ENCODE data around the gene ANO9. TPM values are rescaled to one million over a fixed set of nuclear protein-coding genes. Genes with fewer than 3 reads are reported as not detected.

ANO9 gene
- total RNA-seq, 1 experiment from 2014 or later, result not detected

DNA sequence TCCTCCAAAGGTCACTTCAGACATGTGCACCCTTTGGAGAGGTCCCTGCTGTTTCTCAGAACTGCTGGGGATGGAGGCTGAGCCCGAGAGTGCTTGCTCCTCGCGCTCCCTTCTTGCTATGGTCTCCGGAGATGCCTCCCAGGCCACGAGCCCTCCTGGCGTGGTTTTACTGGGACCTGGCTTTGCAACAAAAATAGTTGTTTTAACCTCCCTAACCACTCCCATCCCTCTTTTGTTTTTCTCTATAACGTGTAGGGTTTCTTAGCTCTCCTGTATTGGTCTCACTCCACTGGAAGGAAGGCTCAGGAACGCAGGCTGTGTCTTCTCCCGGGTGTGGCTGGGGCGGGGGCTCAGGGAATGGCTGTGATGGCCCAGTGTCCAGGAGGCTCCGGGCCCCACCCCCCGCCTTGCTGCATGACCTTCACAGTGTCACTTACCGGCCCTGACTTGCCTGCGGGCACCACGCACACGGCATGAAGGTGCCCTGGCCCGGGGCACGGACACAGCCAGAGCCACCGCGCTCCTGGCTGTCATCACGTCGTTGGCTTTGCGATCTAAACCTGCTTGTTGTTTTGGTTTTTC is 13.8 kb upstream of the ANO9 start:
- TF ChIP-seq EZH2 (IDR thresholded peaks at IDR 0.05; ENCODE audit: borderline replicate concordance, low read depth, low read length, poor library complexity, severe bottlenecking) (no peak), CTCF (conservative IDR thresholded peaks at IDR 0.05; ENCODE audit: low read depth, low read length) (no peak)
- Histone ChIP-seq H3K27me3 (replicated peaks; ENCODE audit: insufficient read depth, low read depth, low read length, poor library complexity) (no peaks in the 10 kb centered on the region), H3K4me3 (ENCODE audit: low read depth, low read length, poor library complexity, severe bottlenecking) (no peak overlapping the region), H3K9me3 (ENCODE audit: low read depth, low read length, poor library complexity, severe bottlenecking) (no peaks in the 10 kb centered on the region), H3K4me1 (ENCODE audit: insufficient read depth, low read length, poor library complexity, severe bottlenecking) (peaks cover 8% of the 10 kb centered on the region), H3K36me3 (ENCODE audit: insufficient read depth, low read length, poor library complexity, severe bottlenecking) (no peaks in the 10 kb centered on the region), H3K27ac (ENCODE audit: low read depth, low read length, poor library complexity, severe bottlenecking) (no peak overlapping the region)
- POLR2A ChIA-PET (ENCODE audit: low non-redundant PET), result no interaction called here
- DNase-seq (ENCODE audit: low spot score), result no peak
- BruUV-seq (replicated peaks), result no TSS peak
- CTCF ChIA-PET, result no interaction called here
- intact Hi-C loops (cut with micrococcal nuclease; ENCODE audit: unreplicated experiment), result no loop called here

GRCh38 chr11:454801-455565 is 13.2 kb upstream of the ANO9 start:
- ChIA-PET POLR2A (ENCODE audit: low non-redundant PET) (no interaction called here), CTCF (no interaction called here)
- H3K4me3 ChIP-seq (ENCODE audit: low read depth, low read length, poor library complexity, severe bottlenecking), result no peak overlapping the region
- no peaks in the 10 kb centered on the region for H3K36me3 ChIP-seq (ENCODE audit: insufficient read depth, low read length, poor library complexity, severe bottlenecking)
- H3K27me3 ChIP-seq (replicated peaks; ENCODE audit: insufficient read depth, low read depth, low read length, poor library complexity), result no peaks in the 10 kb centered on the region
- TF ChIP-seq CTCF (conservative IDR thresholded peaks at IDR 0.05; ENCODE audit: low read depth, low read length), result no peak
- no peak for TF ChIP-seq EZH2 (IDR thresholded peaks at IDR 0.05; ENCODE audit: borderline replicate concordance, low read depth, low read length, poor library complexity, severe bottlenecking)
- no peaks in the 10 kb centered on the region for H3K9me3 ChIP-seq (ENCODE audit: low read depth, low read length, poor library complexity, severe bottlenecking)
- intact Hi-C loops (cut with micrococcal nuclease; ENCODE audit: unreplicated experiment), result no loop called here
- no peak for DNase-seq (ENCODE audit: low spot score)
- no TSS peak for BruUV-seq (replicated peaks)
- no peak overlapping the region for H3K27ac ChIP-seq (ENCODE audit: low read depth, low read length, poor library complexity, severe bottlenecking)
- peaks cover 8% of the 10 kb centered on the region for H3K4me1 ChIP-seq (ENCODE audit: insufficient read depth, low read length, poor library complexity, severe bottlenecking)

DNA sequence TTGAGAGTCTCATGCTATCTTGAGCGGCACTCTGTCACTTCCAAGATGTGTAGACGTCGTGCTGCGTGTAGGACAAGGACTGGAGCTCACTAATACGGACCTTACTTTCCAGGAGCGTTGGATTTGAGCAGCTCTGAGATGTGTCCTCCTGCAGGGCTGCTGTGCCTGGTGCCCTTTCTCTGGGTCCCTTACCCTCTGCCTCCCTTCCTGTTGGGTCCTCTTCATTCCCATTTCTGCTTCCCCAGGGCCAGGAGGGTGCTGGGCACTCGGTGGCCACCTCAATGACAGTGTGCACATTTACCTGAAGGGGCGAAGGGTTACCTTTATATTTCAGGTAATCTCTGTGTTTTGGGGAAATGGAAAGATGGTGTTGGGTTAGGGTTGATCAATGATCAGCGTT is 12.2 kb upstream of the ANO9 start:
- Histone ChIP-seq H3K27ac (ENCODE audit: low read depth, low read length, poor library complexity, severe bottlenecking) (no peak overlapping the region), H3K36me3 (ENCODE audit: insufficient read depth, low read length, poor library complexity, severe bottlenecking) (no peaks in the 10 kb centered on the region), H3K4me1 (ENCODE audit: insufficient read depth, low read length, poor library complexity, severe bottlenecking) (peaks cover 8% of the 10 kb centered on the region), H3K9me3 (ENCODE audit: low read depth, low read length, poor library complexity, severe bottlenecking) (no peaks in the 10 kb centered on the region), H3K4me3 (ENCODE audit: low read depth, low read length, poor library complexity, severe bottlenecking) (no peak overlapping the region), H3K27me3 (replicated peaks; ENCODE audit: insufficient read depth, low read depth, low read length, poor library complexity) (no peaks in the 10 kb centered on the region)
- ChIA-PET POLR2A (ENCODE audit: low non-redundant PET) (no interaction called here), CTCF (no interaction called here)
- no peak for DNase-seq (ENCODE audit: low spot score)
- TF ChIP-seq CTCF (conservative IDR thresholded peaks at IDR 0.05; ENCODE audit: low read depth, low read length), result no peak
- TF ChIP-seq EZH2 (IDR thresholded peaks at IDR 0.05; ENCODE audit: borderline replicate concordance, low read depth, low read length, poor library complexity, severe bottlenecking), result no peak
- intact Hi-C loops (cut with micrococcal nuclease; ENCODE audit: unreplicated experiment), result no loop called here
- BruUV-seq (replicated peaks), result no TSS peak
